Endothelial cell of umbilical vein (primary cell): Measurements from ENCODE around the gene RAB4B.
"Not testable (repeated sequence)": the region's sequence is repeated elsewhere in the genome, so short reads cannot be mapped to it uniquely, and the experiment has no call there.

Source experiments
- CTCF ChIP-seq, 2 donors: IDR thresholded peaks; 1 replicate in 1 of 2; 2 replicates in 1 of 2; pipeline ENCODE4 v1.5.1; 2011; ENCODE audit warnings: low read length in 2 of 2, mild to moderate bottlenecking in 2 of 2, moderate library complexity in 2 of 2, control low read depth in 1 of 2, inconsistent platforms in 1 of 2, low read depth in 1 of 2; ENCODE audit not compliant: insufficient read depth in 1 of 2; ENCODE audit errors: extremely low read depth in 1 of 2
- EZH2 ChIP-seq: IDR thresholded peaks from 2 replicates; pipeline ENCODE4 v1.6.1; 2012; ENCODE audit warnings: borderline replicate concordance, low read depth, mild to moderate bottlenecking, moderate library complexity, low read length, inconsistent platforms; ENCODE audit not compliant: severe bottlenecking
- FOS ChIP-seq: IDR thresholded peaks from 2 replicates; pipeline ENCODE4 v1.6.1; 2011; ENCODE audit warnings: mild to moderate bottlenecking, low read length, moderate library complexity, borderline replicate concordance; ENCODE audit not compliant: insufficient read depth
- POLR2A ChIP-seq: IDR thresholded peaks from 2 replicates; pipeline ENCODE4 v1.6.1; 2012; ENCODE audit warnings: low read depth, mild to moderate bottlenecking, control low read depth, low read length
- POLR2AphosphoS5 ChIP-seq: IDR thresholded peaks from 2 replicates; pipeline ENCODE4 v1.6.1; 2012; ENCODE audit warnings: low read depth, mild to moderate bottlenecking, control low read depth, low read length, moderate library complexity; ENCODE audit not compliant: insufficient read depth

GRCh38 chr19:40819479-40820234 is 41.6 kb downstream of the RAB4B start:
- TF ChIP-seq POLR2AphosphoS5, FOS, POLR2A, EZH2: not testable (repeated sequence)
- TF ChIP-seq CTCF (IDR thresholded peaks at IDR 0.05; ENCODE audit: extremely low read depth in 1 of 2, insufficient read depth in 1 of 2, low read depth in 1 of 2, low read length in 2 of 2): peak; percentile 50 to 58
